ENCODE measurements around the gene C12orf43.
A peak's percentile ranks its signal among the peaks of the same experiment; 100 is the strongest.
"Not testable (repeated sequence)": the region's sequence is repeated elsewhere in the genome, so short reads cannot be mapped to it uniquely, and the experiment has no call there.

C12orf43 gene

GRCh38 chr12:121015825-121016766 is at the start of gene C12orf43:
Gene C12orf43, minus strand, starts transcription at chr12:121016487. Its CDS starts 13 bp downstream, at chr12:121016474.
- peak; percentile 78 for DNase-seq

- no peak for DNase-seq
Observed at GRCh38 chr12:121065345-121065744, 49.1 kb upstream of the C12orf43 start.

- DNase-seq, result not testable (repeated sequence)
Observed at GRCh38 chr12:121064586-121064985, 48.3 kb upstream of the C12orf43 start.

GRCh38 chr12:121064116-121064515 is 47.8 kb upstream of the C12orf43 start:
- DNase-seq, result no peak

- DNase-seq, result no peak
Observed at GRCh38 chr12:121062391-121063045, 46.2 kb upstream of the C12orf43 start.

GRCh38 chr12:121061831-121062230 is 45.5 kb upstream of the C12orf43 start:
- no peak for DNase-seq

- DNase-seq, result no peak
Observed at GRCh38 chr12:121060149-121061001, 44.1 kb upstream of the C12orf43 start.

GRCh38 chr12:121059031-121059898 is 43.0 kb upstream of the C12orf43 start:
- no peak for DNase-seq

- no peak for DNase-seq
Observed at GRCh38 chr12:121057794-121058193, 41.5 kb upstream of the C12orf43 start.

GRCh38 chr12:121053706-121054105 is 37.4 kb upstream of the C12orf43 start:
- no peak for DNase-seq

- no peak for DNase-seq
Observed at GRCh38 chr12:121050725-121051124, 34.4 kb upstream of the C12orf43 start.

- DNase-seq, result no peak
Observed at GRCh38 chr12:121048442-121048841, 32.2 kb upstream of the C12orf43 start.

- not testable (repeated sequence) for DNase-seq
Observed at GRCh38 chr12:121047400-121047799, 31.1 kb upstream of the C12orf43 start.

- DNase-seq, result no peak
Observed at GRCh38 chr12:121043067-121043466, 26.8 kb upstream of the C12orf43 start.

GRCh38 chr12:121038861-121039668 is 22.8 kb upstream of the C12orf43 start, which contains the start of gene OASL:
Gene OASL, minus strand, starts transcription at chr12:121039246. Its CDS starts 275 bp downstream, at chr12:121038971.
- DNase-seq, result no peak

- DNase-seq, result no peak
Observed at GRCh38 chr12:121036810-121037326, 20.6 kb upstream of the C12orf43 start.

GRCh38 chr12:121034616-121035305 is 18.5 kb upstream of the C12orf43 start:
- no peak for DNase-seq

- no peak for DNase-seq
Observed at GRCh38 chr12:121033625-121034349, 17.5 kb upstream of the C12orf43 start.

GRCh38 chr12:121030576-121031212 is 14.4 kb upstream of the C12orf43 start:
- no peak for DNase-seq

Data from NCI-H2029 treated with DMSO at 0.1 percent for 48 hours (cell line).